Esophagus squamous epithelium (tissue), 5 donors: Measurements from ENCODE around the gene VPS16. TPM values are rescaled to one million over a fixed set of nuclear protein-coding genes. Genes with fewer than 3 reads are reported as not detected.

ENCODE experiments used
- DNase-seq: peaks from one replicate; lab custom pipeline; 2025; lab: John Stamatoyannopoulos, UW
- H3K27ac ChIP-seq, 4 donors: fragments of 200-600 bp; sonication (generic); one replicate each; pipeline ENCODE4 v1.5.1; 2016 to 2019; ENCODE audit warnings: mild to moderate bottlenecking in 1 of 4
- H3K27me3 ChIP-seq, 4 donors: fragments of 200-600 bp; sonication (generic); 1 replicate in 3 of 4; 2 replicates in 1 of 4; pipeline versions ENCODE4 v1.5.1 to v1.6.0; 2017 to 2021; ENCODE audit warnings: antibody characterized with exemption in 1 of 4
- H3K36me3 ChIP-seq, 3 donors: fragments of 200-600 bp; sonication (generic); one replicate each; pipeline ENCODE4 v1.5.1; 2016 to 2019
- H3K4me1 ChIP-seq, 3 donors: fragments of 200-600 bp; sonication (generic); one replicate each; pipeline ENCODE4 v1.5.1; 2017 to 2019
- H3K4me3 ChIP-seq, 4 donors: fragments of 200-600 bp; sonication (generic); 1 replicate in 3 of 4; 2 replicates in 1 of 4; pipeline ENCODE4 v1.5.1; 2016 to 2019; ENCODE audit warnings: mild to moderate bottlenecking in 2 of 4, moderate library complexity in 1 of 4
- H3K9me3 ChIP-seq, 3 donors: fragments of 200-600 bp; sonication (generic); one replicate each; pipeline ENCODE4 v1.5.1; 2016 to 2019
- CTCF ChIP-seq, 6 experiments: fragments of 450-650 bp in 4 of 6; fragments of 200-600 bp in 2 of 6; sonication (generic) in 2 of 6; IDR thresholded peaks; one replicate each; pipeline ENCODE4 v1.5.1; 2016 to 2019; ENCODE audit warnings: antibody characterized with exemption in 6 of 6, mild to moderate bottlenecking in 4 of 6, moderate library complexity in 4 of 6
- POLR2A ChIP-seq, 4 donors: fragments of 450-650 bp; IDR thresholded peaks; one replicate each; pipeline ENCODE4 v1.6.1; 2017; ENCODE audit warnings: antibody characterized with exemption in 4 of 4, mild to moderate bottlenecking in 4 of 4, moderate library complexity in 3 of 4
- WGBS, 2 donors: methylation state at CpG; one replicate each; pipeline ENCODE4 v1.1.5; 2018; 5-methylcytosine and 5-hydroxymethylcytosine counted together
- intact Hi-C: fragments of 100-400 bp; cut with DNase I; formaldehyde crosslinking; loops from one replicate; pipeline ENCODE4 v1.15.0; 2022
- total RNA-seq, 4 donors: library from RNA; depleted of rRNA; stranded (reverse); fragments of >200 nt; gene quantifications; one replicate each; pipeline ENCODE4 v1.1.0, GENCODE V29; 2016
- donor health status: DM: yes; HTN: yes; CAD: no.

VPS16 gene
- total RNA-seq, 4 donors from 2014 or later, result 20.9 to 36.7 (median 28.5) TPM

DNA sequence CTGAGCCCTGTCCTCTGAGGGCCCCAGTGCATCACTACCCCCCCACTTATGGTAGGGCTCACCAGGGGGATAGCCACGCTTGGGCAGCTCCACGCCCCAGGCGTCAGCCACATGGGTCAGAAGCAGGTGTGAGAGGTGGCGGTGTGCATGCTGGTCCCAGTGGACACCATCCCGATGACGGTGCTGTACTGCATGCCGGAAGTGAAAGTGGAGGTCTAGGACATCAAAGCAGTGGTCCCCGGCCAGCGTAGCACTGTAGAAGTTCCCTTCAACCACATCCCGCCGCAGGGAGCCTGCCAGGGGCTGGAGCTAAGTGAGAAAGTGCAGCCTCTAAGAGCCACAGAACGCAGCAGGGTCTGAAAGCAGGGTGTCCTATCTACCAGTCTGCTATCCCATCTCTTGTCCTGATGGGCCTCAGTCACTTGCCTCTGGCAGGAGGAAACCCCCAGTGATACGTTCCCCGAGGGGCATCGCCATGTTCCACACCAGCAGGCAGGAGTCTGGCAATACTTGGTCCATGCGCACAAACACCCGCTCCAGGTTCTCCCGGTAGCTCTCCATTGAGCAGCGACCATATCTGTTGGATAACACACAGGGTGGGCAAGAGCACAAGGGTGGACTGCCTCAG, 2.3 kb upstream of the VPS16 start:
- intact Hi-C loops, result no loop called here
- TF ChIP-seq POLR2A (IDR thresholded peaks at IDR 0.05), result no peak
- no peak for TF ChIP-seq CTCF (IDR thresholded peaks at IDR 0.05)
- H3K36me3 ChIP-seq, result peaks cover 0 to 36% (median 0%) of the 10 kb centered on the region in 3 donors
- H3K4me1 ChIP-seq, result peaks cover 12 to 34% (median 18%) of the 10 kb centered on the region in 3 donors
- no peaks in the 10 kb centered on the region for H3K9me3 ChIP-seq
- no peak overlapping the region for H3K4me3 ChIP-seq
- H3K27ac ChIP-seq, result no peak overlapping the region
- H3K27me3 ChIP-seq, result no peaks in the 10 kb centered on the region
- WGBS, 2 donors, result 97 to 100% methylated on average over 5 of the region's 19 CpGs
- DNase-seq, result no peak

- TF ChIP-seq CTCF (IDR thresholded peaks at IDR 0.05) (no peak), POLR2A (IDR thresholded peaks at IDR 0.05) (no peak)
- intact Hi-C loops, result no loop called here
- no peak overlapping the region for H3K4me3 ChIP-seq
- WGBS, 2 donors, result 93 to 100% methylated on average over 12 to 13 of the region's 15 CpGs
- peaks cover 0 to 36% (median 0%) of the 10 kb centered on the region in 3 donors for H3K36me3 ChIP-seq
- H3K4me1 ChIP-seq, result peaks cover 12 to 42% (median 18%) of the 10 kb centered on the region in 3 donors
- no peaks in the 10 kb centered on the region for H3K9me3 ChIP-seq
- no peak for DNase-seq
- H3K27ac ChIP-seq, result no peak overlapping the region
- no peaks in the 10 kb centered on the region for H3K27me3 ChIP-seq
These were observed 1.5 kb upstream of the VPS16 start for GRCh38 chr20:2838847-2839671.

- Histone ChIP-seq H3K4me1 (peaks cover 12 to 44% (median 18%) of the 10 kb centered on the region in 3 donors), H3K27ac (peak overlapping the region; percentile 83 to 95 (median 92)), H3K27me3 (no peaks in the 10 kb centered on the region), H3K9me3 (no peaks in the 10 kb centered on the region), H3K36me3 (peaks cover 0 to 36% (median 0%) of the 10 kb centered on the region in 3 donors), H3K4me3 (peak overlapping the region; percentile 76 to 100 (median 82))
- WGBS, 2 donors, result 90 to 98% methylated on average over 6 to 13 of the region's 21 CpGs
- no peak for TF ChIP-seq POLR2A (IDR thresholded peaks at IDR 0.05)
- TF ChIP-seq CTCF (IDR thresholded peaks at IDR 0.05), result no peak
- intact Hi-C loops, result no loop called here
- no peak for DNase-seq
These were observed 810 bp upstream of the VPS16 start for GRCh38 chr20:2839732-2840137.

GRCh38 chr20:2840967-2841531, 504 bp downstream of the VPS16 start:
- TF ChIP-seq CTCF (IDR thresholded peaks at IDR 0.05) (peak in 1 of 6 experiments; percentile 2), POLR2A (IDR thresholded peaks at IDR 0.05) (no peak)
- H3K4me3 ChIP-seq, result peak overlapping the region; percentile 76 to 100 (median 82)
- DNase-seq, result no peak
- no peaks in the 10 kb centered on the region for H3K9me3 ChIP-seq
- no peaks in the 10 kb centered on the region for H3K27me3 ChIP-seq
- intact Hi-C loops, result no loop called here
- whole genome bisulfite sequencing, 2 donors, result 15 to 18% methylated on average over 14 to 15 of the region's 33 CpGs
- peaks cover 0 to 24% (median 0%) of the 10 kb centered on the region in 3 donors for H3K36me3 ChIP-seq
- H3K27ac ChIP-seq, result peak overlapping the region; percentile 83 to 95 (median 92)
- peaks cover 12 to 44% (median 18%) of the 10 kb centered on the region in 3 donors for H3K4me1 ChIP-seq
